Keratinocyte (primary cell): ENCODE results near the gene TNFRSF19. TPM values are rescaled to one million over a fixed set of nuclear protein-coding genes. Genes with fewer than 3 reads are reported as not detected.

Experiments used
- DNase-seq: peaks from one replicate; pipeline ENCODE4 v3.0.0-alpha.2; 2011; ENCODE audit warnings: low read depth, missing footprints, low spot score
- FAIRE-seq: peaks from 2 replicates; lab custom pipeline; 2011; peaks lifted over from hg19 to GRCh38; lab: Jason Lieb, UNC
- H2AFZ ChIP-seq: 2 replicates; pipeline ENCODE4 v1.6.0; 2012; ENCODE audit warnings: low read length, control low read depth, inconsistent platforms; ENCODE audit not compliant: control insufficient read depth
- H3K27ac ChIP-seq: 2 replicates; pipeline ENCODE4 v1.5.1; 2011; ENCODE audit warnings: low read length; ENCODE audit not compliant: control insufficient read depth, insufficient read depth
- H3K27me3 ChIP-seq: 3 replicates; pipeline ENCODE4 v1.6.0; 2011; ENCODE audit warnings: low read length; ENCODE audit not compliant: control insufficient read depth, insufficient read depth; ENCODE audit errors: extremely low read depth
- H3K36me3 ChIP-seq, 2 experiments: 2 replicates in 1 of 2; 3 replicates in 1 of 2; pipeline ENCODE4 v1.5.1; 2011; ENCODE audit warnings: low read length in 2 of 2, mild to moderate bottlenecking in 1 of 2; ENCODE audit not compliant: control insufficient read depth in 2 of 2, insufficient read depth in 2 of 2; ENCODE audit errors: extremely low read depth in 1 of 2
- H3K4me1 ChIP-seq: 3 replicates; pipeline ENCODE4 v1.5.1; 2011; ENCODE audit warnings: low read length; ENCODE audit not compliant: control insufficient read depth, insufficient read depth; ENCODE audit errors: extremely low read depth
- H3K4me2 ChIP-seq: 3 replicates; pipeline ENCODE4 v1.6.0; 2011; ENCODE audit warnings: low read depth, low read length; ENCODE audit not compliant: control insufficient read depth, insufficient read depth; ENCODE audit errors: extremely low read depth
- H3K4me3 ChIP-seq, 3 experiments: fragments of 200-600 bp in 1 of 3; sonication (generic) in 1 of 3; 2 replicates in 2 of 3; 3 replicates in 1 of 3; pipeline ENCODE4 v1.5.1; 2011 to 2016; ENCODE audit warnings: low read length in 3 of 3, mild to moderate bottlenecking in 3 of 3, control low read depth in 2 of 3, inconsistent platforms in 1 of 3, low read depth in 1 of 3, mixed read lengths in 1 of 3, mixed run types in 1 of 3, moderate library complexity in 1 of 3; ENCODE audit not compliant: control insufficient read depth in 2 of 3, insufficient read depth in 2 of 3; ENCODE audit errors: extremely low read depth in 1 of 3
- H3K79me2 ChIP-seq: 2 replicates; pipeline ENCODE4 v1.6.0; 2012; ENCODE audit warnings: low read length; ENCODE audit not compliant: control insufficient read depth, insufficient read depth
- H3K9ac ChIP-seq: 3 replicates; pipeline ENCODE4 v1.6.0; 2011; ENCODE audit warnings: low read length; ENCODE audit not compliant: control insufficient read depth, insufficient read depth; ENCODE audit errors: extremely low read depth
- H3K9me1 ChIP-seq: 3 replicates; pipeline ENCODE4 v1.6.0; 2011; ENCODE audit warnings: low read length; ENCODE audit not compliant: control insufficient read depth, insufficient read depth; ENCODE audit errors: extremely low read depth
- H3K9me3 ChIP-seq: 2 replicates; pipeline ENCODE4 v1.5.1; 2012; ENCODE audit warnings: low read depth, low read length; ENCODE audit not compliant: control insufficient read depth
- H4K20me1 ChIP-seq: 3 replicates; pipeline ENCODE4 v1.6.0; 2011; ENCODE audit warnings: low read length; ENCODE audit not compliant: control insufficient read depth, insufficient read depth; ENCODE audit errors: extremely low read depth
- CTCF ChIP-seq, 3 experiments: IDR thresholded peaks in 1 of 3; conservative IDR thresholded peaks in 1 of 3; optimal IDR thresholded peaks in 1 of 3; 2 replicates in 2 of 3; 3 replicates in 1 of 3; pipeline versions ENCODE3 to v1.5.1; 2011; ENCODE audit warnings: low read length in 3 of 3, mild to moderate bottlenecking in 3 of 3, moderate library complexity in 2 of 3, control low read depth in 1 of 3, inconsistent platforms in 1 of 3; ENCODE audit not compliant: insufficient read depth in 2 of 3; ENCODE audit errors: extremely low read depth in 1 of 3
- EZH2 ChIP-seq: IDR thresholded peaks from one replicate; pipeline ENCODE4 v1.6.1; 2012; ENCODE audit warnings: inconsistent platforms, mild to moderate bottlenecking, low read length, moderate library complexity
- dilution Hi-C: fragments of 300-500 bp; cut with MboI; formaldehyde crosslinking; loops from one replicate; pipeline ENCODE4 v1.7.0; 2020; ENCODE audit warnings: low sequenced_read_pairs; ENCODE audit not compliant: extremely low pct_ligation_motif_present
- polyA plus RNA-seq, 5 experiments: library from polyadenylated mRNA; depleted of rRNA in 3 of 5; stranded (reverse) in 3 of 5; stranded (forward) in 1 of 5; unstranded in 1 of 5; fragments of >200 nt; gene quantifications; 1 replicate in 1 of 5; 2 replicates in 3 of 5; 3 replicates in 1 of 5; pipeline versions ENCODE4 v1.2.1 to v1.2.3, GENCODE V29; 2011 to 2012; ENCODE audit warnings: missing spikeins in 2 of 5, low read depth in 1 of 5, low replicate concordance in 1 of 5

Gene TNFRSF19
- polyA plus RNA-seq, 1 donor (not counting 4 experiments of a cell fraction or from before 2014, with no cell fraction given) = 1.8 TPM

GRCh38 chr13:23620613-23621315 is 50.6 kb downstream of the TNFRSF19 start:
- H3K79me2 ChIP-seq = no peaks in the 10 kb centered on the region
- no peak for FAIRE-seq
- H3K9ac ChIP-seq = peak overlapping the region; percentile 40
- H3K4me1 ChIP-seq = peaks cover 16% of the 10 kb centered on the region
- H3K4me2 ChIP-seq = no peak overlapping the region
- no peaks in the 10 kb centered on the region for H3K27me3 ChIP-seq
- no peak for DNase-seq
- H2AFZ ChIP-seq = no peak overlapping the region
- H4K20me1 ChIP-seq = no peaks in the 10 kb centered on the region
- no peak overlapping the region for H3K4me3 ChIP-seq
- H3K27ac ChIP-seq = peak overlapping the region; percentile 42
- no peaks in the 10 kb centered on the region for H3K36me3 ChIP-seq
- no peak for TF ChIP-seq EZH2
- TF ChIP-seq CTCF (optimal IDR thresholded peaks at IDR 0.05 in 1 of 3, IDR thresholded peaks at IDR 0.05 in 1 of 3, conservative IDR thresholded peaks at IDR 0.05 in 1 of 3; ENCODE audit: extremely low read depth in 1 of 3, insufficient read depth in 2 of 3, low read length in 3 of 3) = no peak
- dilution Hi-C loops = no loop called here
- no peaks in the 10 kb centered on the region for H3K9me3 ChIP-seq
- H3K9me1 ChIP-seq = no peaks in the 10 kb centered on the region

GRCh38 chr13:23621316-23621645 is 51.1 kb downstream of the TNFRSF19 start:
- no peak overlapping the region for H3K4me2 ChIP-seq
- no peak overlapping the region for H3K4me3 ChIP-seq
- peaks cover 16% of the 10 kb centered on the region for H3K4me1 ChIP-seq
- H2AFZ ChIP-seq = no peak overlapping the region
- H3K9me1 ChIP-seq = no peaks in the 10 kb centered on the region
- no peaks in the 10 kb centered on the region for H3K36me3 ChIP-seq
- dilution Hi-C loops = no loop called here
- FAIRE-seq (peak; percentile 65), DNase-seq (peak; percentile 50)
- no peaks in the 10 kb centered on the region for H3K79me2 ChIP-seq
- H3K9me3 ChIP-seq = no peaks in the 10 kb centered on the region
- TF ChIP-seq EZH2 (no peak), CTCF (optimal IDR thresholded peaks at IDR 0.05 in 1 of 3, IDR thresholded peaks at IDR 0.05 in 1 of 3, conservative IDR thresholded peaks at IDR 0.05 in 1 of 3; ENCODE audit: extremely low read depth in 1 of 3, insufficient read depth in 2 of 3, low read length in 3 of 3) (no peak)
- no peaks in the 10 kb centered on the region for H3K27me3 ChIP-seq
- no peak overlapping the region for H3K27ac ChIP-seq
- H3K9ac ChIP-seq = no peak overlapping the region
- no peaks in the 10 kb centered on the region for H4K20me1 ChIP-seq
